NT2/D1 (cell line): ENCODE measurements around the gene BMAL1.

Source experiments
- SUZ12 ChIP-seq: IDR thresholded peaks from 2 replicates; pipeline ENCODE4 v1.6.1; 2011; ENCODE audit not compliant: insufficient read length, insufficient read depth; ENCODE audit errors: extremely low read depth
- YY1 ChIP-seq: IDR thresholded peaks from 2 replicates; pipeline ENCODE4 v1.6.1; 2011; ENCODE audit not compliant: insufficient read length, insufficient read depth
- ZNF274 ChIP-seq: IDR thresholded peaks from 2 replicates; pipeline ENCODE4 v1.6.1; 2011; ENCODE audit warnings: mild to moderate bottlenecking, low read depth, low read length

DNA sequence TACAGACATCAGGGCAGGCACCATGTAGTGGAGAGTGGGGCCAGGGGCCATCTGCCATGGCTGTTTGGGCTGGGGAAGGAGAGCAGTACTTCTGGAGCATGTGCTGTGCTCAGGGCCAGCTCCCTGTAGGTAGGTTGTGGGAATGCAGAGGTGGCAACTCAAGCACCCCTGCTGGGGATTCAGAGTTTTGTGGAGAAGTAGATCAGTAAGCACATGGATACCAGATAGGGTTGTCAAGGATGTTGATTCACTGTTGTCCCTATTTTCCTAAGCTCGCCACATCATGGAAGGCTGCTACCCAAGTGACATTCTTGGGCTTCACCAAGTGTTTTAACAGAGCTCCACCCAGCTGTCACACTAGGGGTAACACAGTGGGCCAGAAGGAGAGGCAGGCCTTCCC lies 67.2 kb downstream of the BMAL1 start:
- TF ChIP-seq ZNF274: no peak
- no peak for TF ChIP-seq YY1
- TF ChIP-seq SUZ12: no peak
